Upper lobe of left lung (tissue), 6 donors: Measurements from ENCODE around the gene ASIC1. TPM values are rescaled to one million over a fixed set of nuclear protein-coding genes. Genes with fewer than 3 reads are reported as not detected.

Experiments used
- ATAC-seq, 2 donors: fragments of 200-7000 bp; cut with Tn5 transposase; one replicate each; pipeline ENCODE4 v1.9.1; 2022; ENCODE audit warnings: mild to moderate bottlenecking in 2 of 2, moderate library complexity in 2 of 2; ENCODE audit not compliant: low FRiP score in 2 of 2
- DNase-seq, 2 donors: peaks; one replicate each; pipeline ENCODE4 v3.0.0-alpha.2; 2019 to 2020
- H3K27ac ChIP-seq, 4 donors: fragments of 200-600 bp; sonication (generic); one replicate each; pipeline ENCODE4 v1.5.1; 2016 to 2019
- H3K27me3 ChIP-seq, 4 donors: fragments of 200-600 bp; sonication (generic); one replicate each; pipeline ENCODE4 v1.5.1; 2017 to 2019
- H3K36me3 ChIP-seq, 4 donors: fragments of 200-600 bp; sonication (generic); one replicate each; pipeline ENCODE4 v1.5.1; 2016 to 2019
- H3K4me1 ChIP-seq, 4 donors: fragments of 200-600 bp; sonication (generic); one replicate each; pipeline ENCODE4 v1.5.1; 2018 to 2019
- H3K4me3 ChIP-seq, 4 donors: fragments of 200-600 bp; sonication (generic); one replicate each; pipeline ENCODE4 v1.5.1; 2017 to 2019; ENCODE audit warnings: mild to moderate bottlenecking in 2 of 4, moderate library complexity in 1 of 4
- H3K9me3 ChIP-seq, 4 donors: fragments of 200-600 bp; sonication (generic); one replicate each; pipeline ENCODE4 v1.5.1; 2018 to 2019
- EP300 ChIP-seq, 4 donors: sonication (generic); formaldehyde crosslinking; IDR thresholded peaks; one replicate each; pipeline ENCODE4 v1.5.1; 2017; ENCODE audit warnings: antibody characterized with exemption in 4 of 4, control low read depth in 2 of 4
- POLR2A ChIP-seq, 4 donors: fragments of 450-650 bp; IDR thresholded peaks; one replicate each; pipeline ENCODE4 v1.5.1; 2016 to 2017; ENCODE audit warnings: antibody characterized with exemption in 4 of 4, mild to moderate bottlenecking in 2 of 4
- POLR2AphosphoS5 ChIP-seq, 2 donors: sonication (generic); formaldehyde crosslinking; IDR thresholded peaks; one replicate each; pipeline ENCODE4 v1.5.1; 2017; ENCODE audit warnings: antibody characterized with exemption in 2 of 2
- WGBS, 2 donors: methylation state at CpG; one replicate each; pipeline ENCODE4 v1.1.5; 2017 to 2018; 5-methylcytosine and 5-hydroxymethylcytosine counted together
- total RNA-seq, 6 donors: library from RNA; depleted of rRNA in 4 of 6; stranded (reverse); fragments of >200 nt in 4 of 6; gene quantifications; one replicate each; pipeline versions ENCODE4 v1.1.0 to v1.2.1, GENCODE V29; 2016 to 2021
- TF ChIP-seq, protein P1 (sequence below), 6 experiments: fragments of 450-650 bp in 4 of 6; fragments of 200-600 bp in 2 of 6; sonication (generic) in 2 of 6; IDR thresholded peaks; one replicate each; pipeline ENCODE4 v1.5.1; 2016 to 2019; ENCODE audit warnings: antibody characterized with exemption in 6 of 6
- donor health status: DM: no; HTN: no; CAD: no; lungs with moderate emphysema.
- donor health status: DM: no; HTN: yes; CAD: no; lungs with severe emphysema.

Gene ASIC1
- total RNA-seq, 6 donors from 2014 or later, result 0.15 to 2.7 (median 1.1) TPM; not detected in 2

DNA sequence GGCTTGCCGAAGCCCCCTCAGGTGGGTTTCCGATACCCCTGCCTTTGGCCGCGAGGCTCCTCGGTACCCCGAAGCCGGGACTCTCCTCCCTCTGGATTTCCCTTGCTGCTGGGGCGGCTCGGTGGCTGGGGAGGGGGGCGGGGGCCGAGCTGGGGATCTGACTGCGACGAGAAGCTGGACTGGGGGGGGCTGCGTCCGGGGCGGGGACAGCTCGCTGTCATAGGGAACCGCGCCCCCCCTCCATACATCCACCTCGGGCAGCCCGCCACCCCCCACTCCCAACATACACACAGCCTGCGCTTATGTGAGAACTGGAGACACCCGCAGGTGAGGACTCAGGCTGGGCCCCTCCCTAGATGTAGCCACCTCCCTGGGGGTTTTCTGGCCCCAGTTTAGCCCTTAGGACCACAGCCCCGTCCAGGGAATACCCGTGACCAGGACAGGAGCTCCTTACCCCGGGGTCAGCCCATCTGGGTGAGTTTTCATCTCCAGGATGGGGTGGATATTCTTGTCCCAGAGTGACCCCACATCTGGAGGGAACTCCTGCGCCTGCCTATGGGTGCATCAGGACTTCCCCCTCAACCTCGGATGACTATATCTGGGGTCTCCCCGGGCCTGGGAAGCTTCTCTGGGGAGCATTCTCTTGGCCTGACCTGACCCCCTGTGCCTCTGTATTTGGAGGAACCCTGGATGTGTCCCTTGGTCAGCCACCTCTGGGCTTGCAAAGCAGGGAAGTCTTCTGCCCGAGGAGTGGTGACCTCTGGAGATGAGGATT, 687 bp downstream of the ASIC1 start:
- DNase-seq (no peak), ATAC-seq (no peak)
- peaks cover 20 to 30% (median 23%) of the 10 kb centered on the region in 4 donors for H3K4me1 ChIP-seq
- no peak for TF ChIP-seq EP300 (IDR thresholded peaks at IDR 0.05)
- TF ChIP-seq POLR2AphosphoS5 (IDR thresholded peaks at IDR 0.05), result no peak
- TF ChIP-seq, protein P1, sequence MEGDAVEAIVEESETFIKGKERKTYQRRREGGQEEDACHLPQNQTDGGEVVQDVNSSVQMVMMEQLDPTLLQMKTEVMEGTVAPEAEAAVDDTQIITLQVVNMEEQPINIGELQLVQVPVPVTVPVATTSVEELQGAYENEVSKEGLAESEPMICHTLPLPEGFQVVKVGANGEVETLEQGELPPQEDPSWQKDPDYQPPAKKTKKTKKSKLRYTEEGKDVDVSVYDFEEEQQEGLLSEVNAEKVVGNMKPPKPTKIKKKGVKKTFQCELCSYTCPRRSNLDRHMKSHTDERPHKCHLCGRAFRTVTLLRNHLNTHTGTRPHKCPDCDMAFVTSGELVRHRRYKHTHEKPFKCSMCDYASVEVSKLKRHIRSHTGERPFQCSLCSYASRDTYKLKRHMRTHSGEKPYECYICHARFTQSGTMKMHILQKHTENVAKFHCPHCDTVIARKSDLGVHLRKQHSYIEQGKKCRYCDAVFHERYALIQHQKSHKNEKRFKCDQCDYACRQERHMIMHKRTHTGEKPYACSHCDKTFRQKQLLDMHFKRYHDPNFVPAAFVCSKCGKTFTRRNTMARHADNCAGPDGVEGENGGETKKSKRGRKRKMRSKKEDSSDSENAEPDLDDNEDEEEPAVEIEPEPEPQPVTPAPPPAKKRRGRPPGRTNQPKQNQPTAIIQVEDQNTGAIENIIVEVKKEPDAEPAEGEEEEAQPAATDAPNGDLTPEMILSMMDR (IDR thresholded peaks at IDR 0.05), result no peak
- no peak for TF ChIP-seq POLR2A (IDR thresholded peaks at IDR 0.05)
- 37 to 80% methylated on average over 3 to 19 of the region's 30 CpGs for WGBS, 2 donors
- no peaks in the 10 kb centered on the region for H3K9me3 ChIP-seq
- H3K4me3 ChIP-seq, result peak overlapping the region in 3 of 4 donors; percentile 58 to 75 (median 62)
- H3K36me3 ChIP-seq, result no peaks in the 10 kb centered on the region
- H3K27ac ChIP-seq, result no peak overlapping the region
- H3K27me3 ChIP-seq, result peaks cover 0 to 19% (median 6%) of the 10 kb centered on the region in 4 donors

- WGBS, 2 donors, result 80 to 95% methylated on average over 4 to 15 of the region's 15 CpGs
- TF ChIP-seq, protein P1 (IDR thresholded peaks at IDR 0.05), result no peak
- TF ChIP-seq EP300 (IDR thresholded peaks at IDR 0.05), result no peak
- TF ChIP-seq POLR2AphosphoS5 (IDR thresholded peaks at IDR 0.05), result no peak
- TF ChIP-seq POLR2A (IDR thresholded peaks at IDR 0.05), result no peak
- H3K36me3 ChIP-seq, result no peaks in the 10 kb centered on the region
- H3K4me1 ChIP-seq, result peaks cover 20 to 30% (median 23%) of the 10 kb centered on the region in 4 donors
- H3K27me3 ChIP-seq, result peaks cover 0 to 19% (median 6%) of the 10 kb centered on the region in 4 donors
- H3K27ac ChIP-seq, result no peak overlapping the region
- no peaks in the 10 kb centered on the region for H3K9me3 ChIP-seq
- DNase-seq (peak in 1 of 2 donors; percentile 58), ATAC-seq (no peak)
- H3K4me3 ChIP-seq, result no peak overlapping the region
Observed at GRCh38 chr12:50058743-50059312, 1.4 kb downstream of the ASIC1 start.

DNA sequence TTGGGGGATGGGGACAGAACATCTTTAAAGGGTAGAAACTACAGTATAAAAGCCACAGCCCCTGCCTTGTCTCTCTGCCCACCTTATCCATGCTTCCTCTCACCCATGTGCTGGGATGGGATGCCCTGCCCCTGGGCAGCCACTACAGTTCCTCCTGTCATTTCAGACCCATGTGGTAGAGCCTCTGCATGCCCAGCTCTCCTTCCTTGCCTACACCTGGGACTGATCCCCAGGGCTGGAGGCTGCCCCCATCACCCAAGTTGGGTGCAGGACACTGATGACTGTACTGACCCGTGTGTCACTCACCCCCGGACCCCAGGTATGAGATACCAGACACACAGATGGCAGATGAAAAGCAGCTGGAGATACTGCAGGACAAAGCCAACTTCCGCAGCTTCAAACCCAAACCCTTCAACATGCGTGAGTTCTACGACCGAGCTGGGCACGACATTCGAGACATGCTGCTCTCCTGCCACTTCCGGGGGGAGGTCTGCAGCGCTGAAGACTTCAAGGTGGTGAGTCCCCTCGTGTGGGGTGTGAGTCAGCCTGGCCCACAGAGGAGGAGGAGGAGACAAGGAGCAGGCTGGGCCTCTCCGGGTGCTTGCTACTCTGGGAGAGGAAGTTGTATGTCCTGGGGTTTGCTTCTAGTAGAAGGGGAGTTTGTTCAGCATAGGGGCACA, 2.2 kb downstream of the ASIC1 start:
- H3K4me3 ChIP-seq, result no peak overlapping the region
- H3K36me3 ChIP-seq, result no peaks in the 10 kb centered on the region
- no peaks in the 10 kb centered on the region for H3K9me3 ChIP-seq
- TF ChIP-seq EP300 (IDR thresholded peaks at IDR 0.05) (no peak), POLR2A (IDR thresholded peaks at IDR 0.05) (no peak), POLR2AphosphoS5 (IDR thresholded peaks at IDR 0.05) (no peak)
- TF ChIP-seq, protein P1 (IDR thresholded peaks at IDR 0.05), result no peak
- H3K27me3 ChIP-seq, result peaks cover 0 to 19% (median 6%) of the 10 kb centered on the region in 4 donors
- DNase-seq, result no peak
- H3K4me1 ChIP-seq, result peaks cover 20 to 30% (median 23%) of the 10 kb centered on the region in 4 donors
- no peak overlapping the region for H3K27ac ChIP-seq
- no peak for ATAC-seq
- WGBS, 2 donors, result 63 to 83% methylated on average over 12 of the region's 12 CpGs

DNA sequence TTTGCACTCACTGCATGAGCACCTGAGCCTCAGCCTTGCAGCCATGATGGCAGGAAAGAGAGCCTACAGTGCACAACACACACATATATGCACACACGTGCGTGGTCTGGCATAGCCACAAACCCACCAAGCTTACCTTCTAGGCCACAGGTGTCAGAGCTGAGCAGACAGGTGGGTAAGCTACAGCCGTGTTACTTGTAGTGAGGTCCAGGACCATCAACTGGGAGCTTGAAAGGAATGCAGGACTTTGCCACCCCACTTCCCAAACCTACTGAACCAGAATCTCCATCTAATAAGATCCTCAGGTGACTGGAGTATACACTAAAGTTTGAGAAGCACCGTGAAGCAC, 2.7 kb downstream of the ASIC1 start:
- DNase-seq, result no peak
- no peak overlapping the region for H3K4me3 ChIP-seq
- H3K27me3 ChIP-seq, result peaks cover 0 to 19% (median 6%) of the 10 kb centered on the region in 4 donors
- ATAC-seq, result no peak
- 86 to 94% methylated on average over 3 of the region's 4 CpGs for WGBS, 2 donors
- H3K4me1 ChIP-seq, result peaks cover 20 to 30% (median 23%) of the 10 kb centered on the region in 4 donors
- H3K9me3 ChIP-seq, result no peaks in the 10 kb centered on the region
- H3K27ac ChIP-seq, result no peak overlapping the region
- TF ChIP-seq, protein P1 (IDR thresholded peaks at IDR 0.05), result no peak
- no peak for TF ChIP-seq EP300 (IDR thresholded peaks at IDR 0.05)
- TF ChIP-seq POLR2AphosphoS5 (IDR thresholded peaks at IDR 0.05), result no peak
- no peak for TF ChIP-seq POLR2A (IDR thresholded peaks at IDR 0.05)
- H3K36me3 ChIP-seq, result no peaks in the 10 kb centered on the region
